ENCODE data around the gene INTS1. TPM values are rescaled to one million over a fixed set of nuclear protein-coding genes. Genes with fewer than 3 reads are reported as not detected.
A peak's percentile ranks its signal among the peaks of the same experiment; 100 is the strongest.

INTS1 gene
- polyA plus RNA-seq, 3 donors, result 5.5 to 64.3 (median 7.3) TPM

DNA sequence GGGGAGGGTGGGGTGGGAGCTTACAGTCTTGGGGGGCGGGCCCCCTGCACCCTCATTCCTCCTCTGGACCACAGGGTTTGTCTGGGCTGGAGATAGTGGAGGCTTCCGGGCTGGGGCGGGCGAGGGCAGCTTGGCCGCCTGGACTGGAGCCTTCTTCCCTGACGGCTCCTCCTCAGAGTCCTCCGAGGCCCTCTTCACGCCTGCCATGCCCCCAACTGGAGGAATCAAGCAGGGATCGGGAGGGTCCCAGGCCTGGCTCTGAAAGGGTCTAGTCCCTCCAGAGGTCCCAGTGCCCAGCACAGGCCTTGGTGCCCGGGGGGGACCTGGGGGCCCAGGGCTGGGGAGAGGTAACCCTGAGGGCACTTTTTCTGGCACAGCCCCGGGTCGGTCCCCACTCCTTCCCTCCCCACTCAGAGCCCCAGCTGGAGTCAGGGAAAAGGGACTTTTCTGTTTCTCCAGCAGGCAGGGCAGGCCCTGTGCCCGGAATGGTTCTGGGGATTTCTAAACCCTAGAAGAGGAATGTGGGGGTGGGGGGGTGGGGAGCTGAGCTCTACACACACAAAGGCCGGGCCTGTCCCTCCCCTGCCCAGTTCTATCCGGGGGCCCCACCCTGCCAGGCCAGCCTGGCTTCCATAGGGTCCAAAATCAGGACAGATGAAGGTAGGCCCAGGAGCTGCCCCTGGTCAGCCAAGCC, 56.5 kb downstream of the INTS1 start:
- TF ChIP-seq CTCF (IDR thresholded peaks at IDR 0.05), result no peak
- H3K4me2 ChIP-seq (replicated peaks; ENCODE audit: extremely low read depth, low read length, poor library complexity, severe bottlenecking), result no peak overlapping the region
- H3K27me3 Mint-ChIP-seq (ENCODE audit: low read depth in 3 of 3), result no peaks in the 10 kb centered on the region
- no peak overlapping the region for H2AFZ ChIP-seq (ENCODE audit: insufficient read depth, low read depth, low read length, poor library complexity, severe bottlenecking)
- H3K36me3 ChIP-seq (replicated peaks in 1 of 2; ENCODE audit: control insufficient read depth in 1 of 2, insufficient read depth in 2 of 2, low read length in 2 of 2), result no peaks in the 10 kb centered on the region
- H3K27ac ChIP-seq (ENCODE audit: low read depth in 1 of 2, low read length in 2 of 2), result no peak overlapping the region
- no peaks in the 10 kb centered on the region for H3K36me3 Mint-ChIP-seq
- peak overlapping the region in 1 of 7 donors; percentile 16 for H3K27ac Mint-ChIP-seq
- no peak overlapping the region for H3K4me3 ChIP-seq (replicated peaks in 1 of 3; ENCODE audit: low read depth in 2 of 3, low read length in 3 of 3)
- 95% methylated on average over 6 of the region's 15 CpGs for WGBS (ENCODE audit: insufficient coverage)
- intact Hi-C loops (cut with micrococcal nuclease), result no loop called here
- no peak overlapping the region for H3K4me3 Mint-ChIP-seq
- DNase-seq, result no peak
- H3K4me1 Mint-ChIP-seq, result no peaks in the 10 kb centered on the region
- H3K9me3 ChIP-seq (replicated peaks in 1 of 2; ENCODE audit: control insufficient read depth in 1 of 2, insufficient read depth in 1 of 2, low read length in 2 of 2), result no peaks in the 10 kb centered on the region
- no peak overlapping the region for H3K9ac ChIP-seq (ENCODE audit: insufficient read depth, low read length, poor library complexity, severe bottlenecking)
- H3K27me3 ChIP-seq (ENCODE audit: control insufficient read depth in 2 of 2, insufficient read depth in 2 of 2, low read length in 2 of 2), result no peaks in the 10 kb centered on the region
- no peaks in the 10 kb centered on the region for H3K4me1 ChIP-seq (ENCODE audit: control insufficient read depth in 1 of 2, insufficient read depth in 2 of 2, low read length in 2 of 2)
- no peaks in the 10 kb centered on the region for H3K79me2 ChIP-seq (ENCODE audit: insufficient read depth, low read length)
- H4K20me1 ChIP-seq (ENCODE audit: insufficient read depth, low read length), result no peaks in the 10 kb centered on the region
- no peaks in the 10 kb centered on the region for H3K9me3 Mint-ChIP-seq

GRCh38 chr7:1447112-1447511, 57.1 kb downstream of the INTS1 start:
- H3K4me1 ChIP-seq (ENCODE audit: control insufficient read depth in 1 of 2, insufficient read depth in 2 of 2, low read length in 2 of 2), result no peaks in the 10 kb centered on the region
- Mint-ChIP-seq H3K4me3 (no peak overlapping the region), H3K27me3 (ENCODE audit: low read depth in 3 of 3) (no peaks in the 10 kb centered on the region), H3K4me1 (no peaks in the 10 kb centered on the region), H3K27ac (no peak overlapping the region), H3K9me3 (no peaks in the 10 kb centered on the region), H3K36me3 (no peaks in the 10 kb centered on the region)
- H3K27me3 ChIP-seq (ENCODE audit: control insufficient read depth in 2 of 2, insufficient read depth in 2 of 2, low read length in 2 of 2), result no peaks in the 10 kb centered on the region
- H3K27ac ChIP-seq (ENCODE audit: low read depth in 1 of 2, low read length in 2 of 2), result no peak overlapping the region
- no peaks in the 10 kb centered on the region for H3K79me2 ChIP-seq (ENCODE audit: insufficient read depth, low read length)
- H3K36me3 ChIP-seq (replicated peaks in 1 of 2; ENCODE audit: control insufficient read depth in 1 of 2, insufficient read depth in 2 of 2, low read length in 2 of 2), result no peaks in the 10 kb centered on the region
- DNase-seq, result no peak
- H4K20me1 ChIP-seq (ENCODE audit: insufficient read depth, low read length), result no peaks in the 10 kb centered on the region
- 97% methylated on average over 6 of the region's 11 CpGs for WGBS (ENCODE audit: insufficient coverage)
- TF ChIP-seq CTCF (IDR thresholded peaks at IDR 0.05), result no peak
- no peak overlapping the region for H2AFZ ChIP-seq (ENCODE audit: insufficient read depth, low read depth, low read length, poor library complexity, severe bottlenecking)
- no peak overlapping the region for H3K4me3 ChIP-seq (replicated peaks in 1 of 3; ENCODE audit: low read depth in 2 of 3, low read length in 3 of 3)
- H3K9ac ChIP-seq (ENCODE audit: insufficient read depth, low read length, poor library complexity, severe bottlenecking), result no peak overlapping the region
- intact Hi-C loops (cut with micrococcal nuclease), result no loop called here
- no peaks in the 10 kb centered on the region for H3K9me3 ChIP-seq (replicated peaks in 1 of 2; ENCODE audit: control insufficient read depth in 1 of 2, insufficient read depth in 1 of 2, low read length in 2 of 2)
- no peak overlapping the region for H3K4me2 ChIP-seq (replicated peaks; ENCODE audit: extremely low read depth, low read length, poor library complexity, severe bottlenecking)
